ENCODE measurements around the gene PLG.
"Not testable (repeated sequence)": the region's sequence is repeated elsewhere in the genome, so short reads cannot be mapped to it uniquely, and the experiment has no call there.

The PLG gene

GRCh38 chr6:160781298-160781697 lies 79.3 kb downstream of the PLG start:
- no peak overlapping the region for H3K4me3 ChIP-seq (ENCODE audit: low read depth in 1 of 2, low read length in 2 of 2)
- no peak overlapping the region for H3K27ac ChIP-seq (ENCODE audit: low read length)
- H3K9me3 ChIP-seq (ENCODE audit: control insufficient read depth in 1 of 2, low read length in 2 of 2), result peaks cover 0 to 3% of the 10 kb centered on the region in 2 donors
- no peaks in the 10 kb centered on the region for H3K27me3 ChIP-seq (ENCODE audit: low read depth, low read length)
- H3K36me3 ChIP-seq (ENCODE audit: control insufficient read depth in 1 of 2, insufficient read depth in 2 of 2, low read length in 2 of 2), result no peaks in the 10 kb centered on the region
- no peaks in the 10 kb centered on the region for H3K4me1 ChIP-seq (ENCODE audit: control insufficient read depth in 1 of 2, insufficient read depth in 2 of 2, low read length in 2 of 2)

GRCh38 chr6:160782228-160782627 lies 80.2 kb downstream of the PLG start:
- Histone ChIP-seq H3K27ac (ENCODE audit: low read length) (no peak overlapping the region), H3K9me3 (ENCODE audit: control insufficient read depth in 1 of 2, low read length in 2 of 2) (peaks cover 0 to 3% of the 10 kb centered on the region in 2 donors), H3K36me3 (ENCODE audit: control insufficient read depth in 1 of 2, insufficient read depth in 2 of 2, low read length in 2 of 2) (no peaks in the 10 kb centered on the region), H3K27me3 (ENCODE audit: low read depth, low read length) (no peaks in the 10 kb centered on the region), H3K4me3 (ENCODE audit: low read depth in 1 of 2, low read length in 2 of 2) (no peak overlapping the region), H3K4me1 (ENCODE audit: control insufficient read depth in 1 of 2, insufficient read depth in 2 of 2, low read length in 2 of 2) (no peaks in the 10 kb centered on the region)

- Histone ChIP-seq H3K36me3 (ENCODE audit: control insufficient read depth in 1 of 2, insufficient read depth in 2 of 2, low read length in 2 of 2) (no peaks in the 10 kb centered on the region), H3K4me3 (ENCODE audit: low read depth in 1 of 2, low read length in 2 of 2) (no peak overlapping the region), H3K4me1 (ENCODE audit: control insufficient read depth in 1 of 2, insufficient read depth in 2 of 2, low read length in 2 of 2) (no peaks in the 10 kb centered on the region), H3K9me3 (ENCODE audit: control insufficient read depth in 1 of 2, low read length in 2 of 2) (peaks cover 0 to 3% of the 10 kb centered on the region in 2 donors), H3K27ac (ENCODE audit: low read length) (no peak overlapping the region), H3K27me3 (ENCODE audit: low read depth, low read length) (no peaks in the 10 kb centered on the region)
Measured at GRCh38 chr6:160783741-160784140, 81.7 kb downstream of the PLG start.

GRCh38 chr6:160788126-160788525 lies 86.1 kb downstream of the PLG start:
- H3K27ac ChIP-seq (ENCODE audit: low read length); H3K4me3 ChIP-seq (ENCODE audit: low read depth in 1 of 2, low read length in 2 of 2); H3K36me3 ChIP-seq (ENCODE audit: control insufficient read depth in 1 of 2, insufficient read depth in 2 of 2, low read length in 2 of 2); H3K4me1 ChIP-seq (ENCODE audit: control insufficient read depth in 1 of 2, insufficient read depth in 2 of 2, low read length in 2 of 2); H3K9me3 ChIP-seq (ENCODE audit: control insufficient read depth in 1 of 2, low read length in 2 of 2); H3K27me3 ChIP-seq (ENCODE audit: low read depth, low read length): not testable (repeated sequence)

- Histone ChIP-seq H3K27ac (ENCODE audit: low read length) (no peak overlapping the region), H3K4me3 (ENCODE audit: low read depth in 1 of 2, low read length in 2 of 2) (no peak overlapping the region), H3K27me3 (ENCODE audit: low read depth, low read length) (no peaks in the 10 kb centered on the region), H3K36me3 (ENCODE audit: control insufficient read depth in 1 of 2, insufficient read depth in 2 of 2, low read length in 2 of 2) (no peaks in the 10 kb centered on the region), H3K9me3 (ENCODE audit: control insufficient read depth in 1 of 2, low read length in 2 of 2) (no peaks in the 10 kb centered on the region), H3K4me1 (ENCODE audit: control insufficient read depth in 1 of 2, insufficient read depth in 2 of 2, low read length in 2 of 2) (no peaks in the 10 kb centered on the region)
Measured at GRCh38 chr6:160788806-160789205, 86.8 kb downstream of the PLG start.

- no peaks in the 10 kb centered on the region for H3K36me3 ChIP-seq (ENCODE audit: control insufficient read depth in 1 of 2, insufficient read depth in 2 of 2, low read length in 2 of 2)
- no peaks in the 10 kb centered on the region for H3K9me3 ChIP-seq (ENCODE audit: control insufficient read depth in 1 of 2, low read length in 2 of 2)
- no peak overlapping the region for H3K27ac ChIP-seq (ENCODE audit: low read length)
- H3K27me3 ChIP-seq (ENCODE audit: low read depth, low read length), result no peaks in the 10 kb centered on the region
- no peaks in the 10 kb centered on the region for H3K4me1 ChIP-seq (ENCODE audit: control insufficient read depth in 1 of 2, insufficient read depth in 2 of 2, low read length in 2 of 2)
- no peak overlapping the region for H3K4me3 ChIP-seq (ENCODE audit: low read depth in 1 of 2, low read length in 2 of 2)
Measured at GRCh38 chr6:160789263-160790027, 87.4 kb downstream of the PLG start.

GRCh38 chr6:160790028-160790792 lies 88.2 kb downstream of the PLG start:
- Histone ChIP-seq H3K27me3 (ENCODE audit: low read depth, low read length) (no peaks in the 10 kb centered on the region), H3K9me3 (ENCODE audit: control insufficient read depth in 1 of 2, low read length in 2 of 2) (no peaks in the 10 kb centered on the region), H3K27ac (ENCODE audit: low read length) (no peak overlapping the region), H3K4me3 (ENCODE audit: low read depth in 1 of 2, low read length in 2 of 2) (no peak overlapping the region), H3K4me1 (ENCODE audit: control insufficient read depth in 1 of 2, insufficient read depth in 2 of 2, low read length in 2 of 2) (no peaks in the 10 kb centered on the region), H3K36me3 (ENCODE audit: control insufficient read depth in 1 of 2, insufficient read depth in 2 of 2, low read length in 2 of 2) (no peaks in the 10 kb centered on the region)

GRCh38 chr6:160791459-160791858 lies 89.4 kb downstream of the PLG start:
- no peak overlapping the region for H3K4me3 ChIP-seq (ENCODE audit: low read depth in 1 of 2, low read length in 2 of 2)
- H3K4me1 ChIP-seq (ENCODE audit: control insufficient read depth in 1 of 2, insufficient read depth in 2 of 2, low read length in 2 of 2), result no peaks in the 10 kb centered on the region
- H3K27ac ChIP-seq (ENCODE audit: low read length), result no peak overlapping the region
- H3K27me3 ChIP-seq (ENCODE audit: low read depth, low read length), result no peaks in the 10 kb centered on the region
- H3K36me3 ChIP-seq (ENCODE audit: control insufficient read depth in 1 of 2, insufficient read depth in 2 of 2, low read length in 2 of 2), result no peaks in the 10 kb centered on the region
- no peaks in the 10 kb centered on the region for H3K9me3 ChIP-seq (ENCODE audit: control insufficient read depth in 1 of 2, low read length in 2 of 2)

GRCh38 chr6:160791981-160792418 lies 90.0 kb downstream of the PLG start:
- H3K4me1 ChIP-seq (ENCODE audit: control insufficient read depth in 1 of 2, insufficient read depth in 2 of 2, low read length in 2 of 2), result no peaks in the 10 kb centered on the region
- no peaks in the 10 kb centered on the region for H3K9me3 ChIP-seq (ENCODE audit: control insufficient read depth in 1 of 2, low read length in 2 of 2)
- H3K36me3 ChIP-seq (ENCODE audit: control insufficient read depth in 1 of 2, insufficient read depth in 2 of 2, low read length in 2 of 2), result no peaks in the 10 kb centered on the region
- no peak overlapping the region for H3K27ac ChIP-seq (ENCODE audit: low read length)
- H3K27me3 ChIP-seq (ENCODE audit: low read depth, low read length), result no peaks in the 10 kb centered on the region
- H3K4me3 ChIP-seq (ENCODE audit: low read depth in 1 of 2, low read length in 2 of 2), result no peak overlapping the region

GRCh38 chr6:160792708-160793107 lies 90.7 kb downstream of the PLG start:
- Histone ChIP-seq H3K4me1 (ENCODE audit: control insufficient read depth in 1 of 2, insufficient read depth in 2 of 2, low read length in 2 of 2) (no peaks in the 10 kb centered on the region), H3K36me3 (ENCODE audit: control insufficient read depth in 1 of 2, insufficient read depth in 2 of 2, low read length in 2 of 2) (no peaks in the 10 kb centered on the region), H3K9me3 (ENCODE audit: control insufficient read depth in 1 of 2, low read length in 2 of 2) (no peaks in the 10 kb centered on the region), H3K4me3 (ENCODE audit: low read depth in 1 of 2, low read length in 2 of 2) (no peak overlapping the region), H3K27ac (ENCODE audit: low read length) (no peak overlapping the region), H3K27me3 (ENCODE audit: low read depth, low read length) (no peaks in the 10 kb centered on the region)

- peaks cover 0 to 2% of the 10 kb centered on the region in 2 donors for H3K9me3 ChIP-seq (ENCODE audit: control insufficient read depth in 1 of 2, low read length in 2 of 2)
- H3K36me3 ChIP-seq (ENCODE audit: control insufficient read depth in 1 of 2, insufficient read depth in 2 of 2, low read length in 2 of 2), result no peaks in the 10 kb centered on the region
- H3K27me3 ChIP-seq (ENCODE audit: low read depth, low read length), result no peaks in the 10 kb centered on the region
- no peak overlapping the region for H3K4me3 ChIP-seq (ENCODE audit: low read depth in 1 of 2, low read length in 2 of 2)
- no peaks in the 10 kb centered on the region for H3K4me1 ChIP-seq (ENCODE audit: control insufficient read depth in 1 of 2, insufficient read depth in 2 of 2, low read length in 2 of 2)
- H3K27ac ChIP-seq (ENCODE audit: low read length), result no peak overlapping the region
Measured at GRCh38 chr6:160793652-160794051, 91.6 kb downstream of the PLG start.

All from muscle layer of duodenum (tissue), 2 donors.